HG02852 (cell line): ENCODE measurements around the gene UBE2I.

Experiments used
- ATAC-seq: cut with Tn5 transposase; IDR thresholded peaks from one replicate; pipeline ENCODE4 v1.9.1; 2021; ENCODE audit warnings: mild to moderate bottlenecking, moderate library complexity; ENCODE audit not compliant: unreplicated experiment

Gene UBE2I

DNA sequence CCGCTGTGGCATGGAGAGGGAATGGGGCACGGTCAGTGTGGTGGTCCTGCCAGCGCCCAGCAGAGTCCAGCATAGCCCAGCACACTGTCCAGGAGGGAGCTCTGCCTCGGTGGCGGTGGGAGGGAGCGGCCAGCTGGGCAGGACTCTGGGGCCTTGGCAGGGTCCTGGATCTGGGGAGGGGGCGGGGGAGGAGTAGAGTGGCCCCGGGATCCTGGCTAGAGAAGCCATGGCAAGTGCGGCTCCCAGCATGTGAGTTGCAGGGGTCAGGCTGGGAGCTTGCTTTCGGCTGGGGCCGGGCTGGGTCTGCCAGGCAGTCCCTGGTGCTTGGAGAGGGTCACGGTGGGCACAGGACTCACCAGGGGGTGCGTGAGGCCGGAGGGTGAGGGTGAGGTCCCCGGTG lies 46.2 kb downstream of the UBE2I start:
- ATAC-seq = no peak

GRCh38 chr16:1356061-1356900 lies 46.8 kb downstream of the UBE2I start:
- no peak for ATAC-seq

- no peak for ATAC-seq
Observed at GRCh38 chr16:1357906-1358566, 48.6 kb downstream of the UBE2I start.

GRCh38 chr16:1361685-1362360 lies 52.4 kb downstream of the UBE2I start:
- no peak for ATAC-seq

- no peak for ATAC-seq
Observed at GRCh38 chr16:1362807-1363206, 53.4 kb downstream of the UBE2I start.

DNA sequence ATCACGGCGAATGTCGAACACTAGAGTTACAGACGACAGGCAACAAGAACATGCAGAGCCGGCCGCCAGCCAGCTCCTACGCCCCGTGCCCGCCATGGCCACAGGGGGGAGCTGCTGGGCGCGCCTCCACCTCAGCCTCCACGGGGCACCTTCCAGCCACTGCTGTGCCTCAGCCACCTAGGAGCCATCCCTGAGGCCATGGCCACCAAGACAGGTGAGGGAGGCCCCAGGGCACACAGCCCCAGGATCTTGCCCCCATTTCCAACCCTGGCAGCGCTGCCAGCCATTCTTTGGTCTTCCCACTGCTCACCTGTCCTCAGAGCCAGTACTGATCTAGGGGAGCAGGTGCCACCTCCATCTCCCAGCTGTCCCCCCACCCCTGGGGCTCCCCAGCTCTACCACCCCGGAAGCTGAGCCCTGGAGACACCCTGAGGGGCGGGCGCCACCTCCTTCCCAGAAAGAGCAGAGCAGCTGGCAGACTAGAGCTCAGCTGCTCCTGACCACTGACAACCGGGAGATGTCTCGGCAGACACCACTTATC lies 54.1 kb downstream of the UBE2I start:
- ATAC-seq = no peak

DNA sequence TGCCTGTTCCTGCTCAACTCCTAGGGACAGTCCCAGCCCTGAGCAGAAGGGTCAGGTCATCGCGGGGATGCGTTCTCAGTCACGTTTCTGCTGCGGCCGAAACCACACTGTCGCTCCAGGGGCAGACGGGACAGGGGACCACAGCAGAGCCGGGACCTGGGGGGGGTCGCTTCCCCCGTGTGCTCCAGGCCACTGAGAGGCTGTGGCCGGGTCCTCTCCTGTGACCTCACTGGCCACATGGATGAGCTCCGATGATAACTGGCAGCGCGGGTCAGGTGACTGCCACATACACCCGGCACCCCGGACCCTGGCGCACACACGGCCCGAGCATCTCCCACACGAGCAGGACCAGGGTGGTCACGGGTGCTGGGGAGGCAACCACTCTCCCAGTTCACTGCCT lies 55.1 kb downstream of the UBE2I start:
- ATAC-seq = no peak

DNA sequence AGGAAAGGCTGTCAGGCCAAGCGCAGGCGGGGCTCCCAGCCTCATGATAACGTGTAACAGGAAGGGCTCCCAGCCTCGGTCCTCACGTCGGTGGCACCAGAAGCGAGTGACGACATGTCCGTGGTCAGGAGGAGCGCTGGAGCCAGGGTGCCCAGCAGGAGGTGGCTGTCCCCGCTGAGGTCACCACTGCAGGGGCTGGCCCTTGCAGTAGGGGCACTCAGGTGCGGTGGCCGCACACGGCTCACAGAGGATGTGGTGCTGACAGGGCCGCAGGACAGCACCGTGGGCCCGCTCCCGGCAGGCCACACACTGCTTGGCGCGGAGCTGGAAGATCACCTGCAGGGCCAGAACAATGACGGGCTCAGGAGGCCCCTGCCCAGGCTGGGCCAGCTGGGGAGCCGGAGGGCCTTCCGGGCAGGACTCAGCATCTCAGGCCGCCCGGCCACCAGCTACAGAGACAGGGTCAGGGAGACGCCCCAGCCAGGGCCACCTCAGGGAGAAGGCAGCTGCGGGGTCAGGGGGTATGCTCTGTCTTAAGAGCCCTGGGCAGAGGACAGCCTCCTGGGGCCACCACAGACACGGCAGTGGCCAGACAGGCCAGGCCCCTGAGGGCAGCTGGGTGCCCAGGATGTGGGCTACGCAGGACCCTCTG lies 56.8 kb downstream of the UBE2I start:
- ATAC-seq = no peak

- ATAC-seq = no peak
Observed at GRCh38 chr16:1366712-1367299, 57.4 kb downstream of the UBE2I start.

GRCh38 chr16:1367486-1368174 lies 58.2 kb downstream of the UBE2I start:
- ATAC-seq = no peak

- ATAC-seq = no peak
Observed at GRCh38 chr16:1371054-1371978, 61.9 kb downstream of the UBE2I start.

GRCh38 chr16:1372292-1372950 lies 63.0 kb downstream of the UBE2I start:
- ATAC-seq = no peak

GRCh38 chr16:1374418-1375297 lies 65.2 kb downstream of the UBE2I start:
- ATAC-seq = no peak

- ATAC-seq = no peak
Observed at GRCh38 chr16:1375298-1375640, 65.8 kb downstream of the UBE2I start.

- no peak for ATAC-seq
Observed at GRCh38 chr16:1375741-1376410, 66.4 kb downstream of the UBE2I start.
